GM12864 (cell line): ENCODE results near the gene GPX6.
A peak's percentile ranks its signal among the peaks of the same experiment; 100 is the strongest.
"Not testable (repeated sequence)": the region's sequence is repeated elsewhere in the genome, so short reads cannot be mapped to it uniquely, and the experiment has no call there.

Source experiments
- DNase-seq: peaks from one replicate; pipeline ENCODE4 v3.0.0-alpha.2; 2011; ENCODE audit warnings: low read depth
- H3K4me3 ChIP-seq: 2 replicates; pipeline ENCODE4 v1.5.1; 2011; ENCODE audit warnings: mild to moderate bottlenecking, low read depth, low read length, control low read depth
- CTCF ChIP-seq: IDR thresholded peaks from 2 replicates; pipeline ENCODE4 v1.5.1; 2011; ENCODE audit warnings: low read depth, mild to moderate bottlenecking, moderate library complexity, low read length, control low read depth, inconsistent platforms; ENCODE audit errors: missing control alignments

Gene GPX6

DNA sequence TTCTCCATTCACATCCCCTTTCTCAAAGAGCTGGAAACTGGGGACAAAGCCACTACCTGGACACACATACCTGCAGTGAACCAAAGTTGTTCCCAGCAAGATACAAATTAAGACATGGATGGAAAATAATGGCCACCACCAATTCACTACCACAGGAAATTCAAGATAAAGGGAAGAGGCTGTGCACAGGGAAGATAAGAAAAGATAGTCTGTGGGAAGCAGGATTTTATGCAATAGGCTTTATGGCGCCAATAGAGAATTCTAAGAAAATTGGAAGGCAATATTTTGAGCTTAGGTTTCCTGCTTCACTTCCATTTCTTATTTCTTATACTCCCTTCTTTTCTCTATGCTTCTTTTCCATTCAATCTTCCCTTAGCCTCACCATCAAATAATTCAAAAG lies 9.9 kb downstream of the GPX6 start:
- DNase-seq = no peak
- TF ChIP-seq CTCF = no peak

DNA sequence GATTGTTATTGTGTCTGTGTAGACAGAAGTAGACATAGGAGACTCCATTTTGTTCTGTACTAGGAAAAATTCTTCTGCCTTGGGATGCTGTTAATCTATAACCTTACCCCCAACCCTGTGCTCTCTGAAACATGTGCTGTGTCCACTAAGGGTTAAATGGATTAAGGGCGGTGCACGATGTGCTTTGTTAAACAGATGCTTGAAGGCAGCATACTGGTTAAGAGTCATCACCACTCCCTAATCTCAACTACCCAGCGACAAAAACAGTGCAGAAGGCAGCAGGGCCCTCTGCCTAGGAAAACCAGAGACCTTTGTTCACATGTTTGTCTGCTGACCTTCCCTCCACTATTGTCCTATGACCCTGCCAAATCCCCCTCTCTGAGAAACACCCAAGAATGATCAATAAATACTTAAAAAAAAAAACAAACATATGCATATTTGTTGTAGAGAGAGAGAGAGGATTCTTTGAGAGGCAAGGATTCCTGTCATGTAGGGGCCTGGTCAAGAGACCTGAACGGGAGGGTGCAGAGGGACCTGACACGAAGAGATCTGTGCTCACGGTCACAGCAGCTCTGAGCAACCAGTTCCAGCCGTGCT lies 12.8 kb downstream of the GPX6 start:
- not testable (repeated sequence) for DNase-seq, H3K4me3 ChIP-seq

More for the DNA sequence above, 9.9 kb downstream of the GPX6 start:
- H3K4me3 ChIP-seq = no peak overlapping the region

- H3K4me3 ChIP-seq, DNase-seq: not testable (repeated sequence)
These were observed 13.5 kb downstream of the GPX6 start for GRCh38 chr6:28502136-28502535.

DNA sequence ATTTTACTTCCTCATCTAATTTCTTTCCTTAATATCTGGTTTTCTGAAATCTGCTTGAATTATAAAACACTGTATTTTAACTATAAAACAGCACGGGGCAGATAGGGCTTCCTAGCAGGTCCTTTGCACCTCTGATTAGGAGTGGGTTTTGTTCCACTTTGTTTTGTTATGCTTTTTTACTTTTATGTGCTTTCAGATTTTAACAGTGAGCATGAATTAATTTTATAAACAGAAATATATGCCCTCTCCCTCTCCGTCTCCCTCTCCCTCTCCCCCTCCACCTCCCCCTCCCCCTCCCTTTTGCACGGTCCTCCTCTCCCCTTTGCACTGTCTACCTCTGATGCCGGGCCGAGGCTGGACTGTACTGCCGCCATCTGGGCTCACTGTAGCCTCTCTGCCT lies 14.3 kb downstream of the GPX6 start:
- no peak for DNase-seq
- no peak overlapping the region for H3K4me3 ChIP-seq
- no peak for TF ChIP-seq CTCF

DNA sequence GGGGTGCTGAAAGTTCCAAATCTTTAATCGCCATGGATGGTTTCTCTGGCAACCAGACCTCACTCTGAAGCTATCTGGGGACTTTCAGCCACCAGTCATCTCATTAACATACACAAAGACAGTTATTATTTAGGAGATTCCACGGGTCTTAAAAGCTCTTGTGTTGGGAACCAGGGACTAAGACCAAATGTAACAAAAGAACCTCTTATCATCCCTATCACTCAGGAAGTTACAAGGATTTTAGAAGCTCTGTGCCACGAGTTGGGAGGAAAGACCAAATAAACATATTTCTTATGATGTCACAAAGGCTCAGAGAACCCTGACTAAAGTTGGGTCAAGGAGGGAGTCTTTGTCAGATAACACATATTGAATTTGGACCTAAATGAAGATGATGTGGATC lies 17.7 kb downstream of the GPX6 start:
- no peak overlapping the region for H3K4me3 ChIP-seq
- no peak for DNase-seq
- no peak for TF ChIP-seq CTCF

DNA sequence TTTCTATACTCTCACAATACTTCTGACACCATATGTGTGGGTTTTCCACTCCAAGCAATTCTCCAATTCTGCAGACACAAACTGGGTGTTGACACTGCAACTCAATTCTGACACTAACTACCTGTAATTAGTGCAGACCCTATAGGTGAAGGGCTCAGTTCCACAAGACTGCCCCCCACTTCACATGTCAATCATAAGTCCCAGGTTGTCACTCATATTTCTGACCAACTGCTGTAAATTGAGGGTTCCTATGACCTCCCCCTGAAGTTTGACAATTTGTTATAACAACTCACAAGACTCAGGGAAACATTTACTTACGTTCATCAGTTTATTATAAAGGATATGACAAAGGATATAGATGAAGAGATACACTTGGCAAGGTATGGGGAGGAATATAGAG lies 18.3 kb downstream of the GPX6 start:
- TF ChIP-seq CTCF = no peak
- no peak overlapping the region for H3K4me3 ChIP-seq
- no peak for DNase-seq

DNA sequence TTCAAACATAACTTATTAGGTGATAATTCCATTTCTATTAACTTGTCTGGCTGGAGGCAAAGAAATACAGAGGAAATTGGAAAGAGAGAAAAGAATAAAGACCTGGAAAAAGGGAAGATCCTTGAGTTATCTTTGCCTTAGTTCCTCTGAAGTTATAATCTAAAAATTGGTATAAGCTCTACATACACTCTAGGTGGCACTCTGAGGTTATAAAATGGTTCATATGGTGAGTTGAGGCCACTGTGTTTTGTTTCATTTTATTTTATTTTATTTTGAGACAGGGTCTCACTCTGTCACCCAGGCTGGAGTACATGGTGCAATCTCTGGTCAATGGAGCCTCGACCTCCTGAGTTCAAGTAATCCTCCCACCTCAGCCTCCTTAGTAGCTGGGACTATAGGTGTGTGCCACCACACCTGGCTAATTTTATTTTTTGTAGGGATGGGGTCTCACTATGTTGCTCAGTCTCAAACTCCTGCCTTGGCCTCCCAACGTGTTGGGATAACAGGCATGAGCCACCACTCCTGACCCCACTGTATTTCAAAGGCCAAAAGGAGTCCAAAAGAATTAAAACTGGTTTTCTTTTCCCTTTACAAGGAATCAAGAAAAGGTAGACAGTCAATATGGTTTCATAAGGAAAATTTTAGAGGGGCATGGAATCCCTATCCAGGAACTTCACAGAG lies 19.4 kb downstream of the GPX6 start:
- TF ChIP-seq CTCF = peak; percentile 13
- no peak overlapping the region for H3K4me3 ChIP-seq
- no peak for DNase-seq

- no peak for TF ChIP-seq CTCF
- DNase-seq = no peak
- H3K4me3 ChIP-seq = no peak overlapping the region
These were observed 23.6 kb downstream of the GPX6 start for GRCh38 chr6:28491984-28492317.
